Fibroblast of skin of left quadriceps (primary cell): Measurements from ENCODE around the gene RNGTT.

Experiments used
- DNase-seq, 2 experiments: peaks; one replicate each; pipeline ENCODE4 v3.0.0-alpha.2; 2013; ENCODE audit warnings: low read depth in 2 of 2

RNGTT gene

DNA sequence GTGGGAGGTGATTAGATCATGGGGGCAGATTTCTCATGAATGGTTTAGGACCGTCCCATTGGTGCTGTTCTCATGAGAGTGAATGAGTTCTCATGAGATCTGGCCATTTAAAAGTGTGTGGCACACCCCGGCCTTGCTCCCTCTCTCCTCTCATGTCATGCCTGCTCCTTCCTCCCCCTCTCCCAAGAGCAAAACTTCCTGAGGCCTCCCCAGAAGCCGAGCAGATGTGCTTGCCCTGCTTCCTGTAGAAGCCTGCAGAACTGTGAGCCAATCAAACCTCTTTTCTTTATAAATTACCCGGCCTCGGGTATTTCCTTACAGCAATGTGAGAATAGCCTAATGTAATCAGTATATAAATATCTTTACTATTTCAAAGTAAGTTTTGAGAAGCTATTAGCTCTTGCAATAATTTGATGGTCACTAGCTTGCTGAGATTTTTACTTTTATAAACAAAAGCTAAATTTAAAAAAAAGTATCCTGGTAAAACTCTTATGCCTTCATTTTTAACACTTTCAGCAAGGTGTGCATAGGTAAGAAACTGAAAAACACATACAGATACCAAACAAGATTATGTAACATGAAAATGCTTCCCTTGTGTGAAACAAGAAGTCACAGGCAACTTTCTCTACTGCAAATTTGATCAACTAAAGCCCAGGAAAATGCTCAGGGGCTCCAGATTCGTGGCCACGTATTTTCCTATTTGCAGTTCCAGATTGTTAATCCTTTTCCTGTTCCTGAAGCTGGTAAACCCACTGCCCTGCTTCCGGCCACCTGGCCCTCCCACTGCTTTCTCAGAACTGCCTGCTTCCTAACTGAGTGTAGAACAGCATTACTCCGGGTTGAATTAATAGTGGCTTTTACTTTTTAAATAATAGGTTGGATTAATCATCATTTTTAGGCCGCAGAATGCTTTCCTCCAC lies 402.1 kb downstream of the RNGTT start:
- DNase-seq: no peak
